NB4 (cell line): ENCODE data around the gene IPPK.
"Not testable (repeated sequence)": the region's sequence is repeated elsewhere in the genome, so short reads cannot be mapped to it uniquely, and the experiment has no call there.

Source experiments
- DNase-seq: peaks from one replicate; pipeline ENCODE4 v3.0.0; 2010; ENCODE audit warnings: low read depth
- H3K4me3 ChIP-seq: one replicate; pipeline ENCODE4 v1.5.1; 2011; ENCODE audit warnings: mild to moderate bottlenecking, low read depth, low read length, moderate library complexity
- CTCF ChIP-seq: IDR thresholded peaks from one replicate; pipeline ENCODE4 v1.5.1; 2012; ENCODE audit warnings: low read depth, low read length
- MAX ChIP-seq: IDR thresholded peaks from 2 replicates; pipeline ENCODE4 v1.6.1; 2011; ENCODE audit warnings: low read depth, low read length
- MYC ChIP-seq: IDR thresholded peaks from 2 replicates; pipeline ENCODE4 v1.6.1; 2011; ENCODE audit warnings: low read depth, low read length
- POLR2A ChIP-seq: IDR thresholded peaks from 2 replicates; pipeline ENCODE4 v1.6.1; 2011; ENCODE audit warnings: mild to moderate bottlenecking; ENCODE audit not compliant: insufficient read length; ENCODE audit errors: extremely low read depth

The IPPK gene

GRCh38 chr9:92626484-92626883 lies 43.4 kb downstream of the IPPK start:
- DNase-seq, result no peak
- TF ChIP-seq POLR2A (no peak), MAX (no peak), CTCF (no peak), MYC (no peak)
- no peak overlapping the region for H3K4me3 ChIP-seq

- H3K4me3 ChIP-seq, DNase-seq: not testable (repeated sequence)
Measured at GRCh38 chr9:92623936-92624335, 46.0 kb downstream of the IPPK start.

GRCh38 chr9:92620845-92621244 lies 49.1 kb downstream of the IPPK start:
- no peak overlapping the region for H3K4me3 ChIP-seq
- TF ChIP-seq MAX (no peak), MYC (no peak), CTCF (no peak), POLR2A (no peak)
- DNase-seq, result no peak

GRCh38 chr9:92619601-92620300 lies 50.2 kb downstream of the IPPK start:
- H3K4me3 ChIP-seq, result no peak overlapping the region
- DNase-seq, result no peak
- no peak for TF ChIP-seq MYC
- TF ChIP-seq CTCF, result no peak
- TF ChIP-seq POLR2A, result no peak
- TF ChIP-seq MAX, result no peak

- DNase-seq, result no peak
- no peak overlapping the region for H3K4me3 ChIP-seq
- no peak for TF ChIP-seq MAX
- TF ChIP-seq CTCF, result no peak
- no peak for TF ChIP-seq POLR2A
- TF ChIP-seq MYC, result no peak
Measured at GRCh38 chr9:92618633-92619225, 51.2 kb downstream of the IPPK start.

- DNase-seq, result no peak
- no peak overlapping the region for H3K4me3 ChIP-seq
- TF ChIP-seq POLR2A (no peak), MYC (no peak), CTCF (no peak), MAX (no peak)
Measured at GRCh38 chr9:92617951-92618510, 51.9 kb downstream of the IPPK start.
